ENCODE measurements around the gene NUP160. TPM values are rescaled to one million over a fixed set of nuclear protein-coding genes. Genes with fewer than 3 reads are reported as not detected.
"Not testable (repeated sequence)": the region's sequence is repeated elsewhere in the genome, so short reads cannot be mapped to it uniquely, and the experiment has no call there.

The NUP160 gene, protein sequence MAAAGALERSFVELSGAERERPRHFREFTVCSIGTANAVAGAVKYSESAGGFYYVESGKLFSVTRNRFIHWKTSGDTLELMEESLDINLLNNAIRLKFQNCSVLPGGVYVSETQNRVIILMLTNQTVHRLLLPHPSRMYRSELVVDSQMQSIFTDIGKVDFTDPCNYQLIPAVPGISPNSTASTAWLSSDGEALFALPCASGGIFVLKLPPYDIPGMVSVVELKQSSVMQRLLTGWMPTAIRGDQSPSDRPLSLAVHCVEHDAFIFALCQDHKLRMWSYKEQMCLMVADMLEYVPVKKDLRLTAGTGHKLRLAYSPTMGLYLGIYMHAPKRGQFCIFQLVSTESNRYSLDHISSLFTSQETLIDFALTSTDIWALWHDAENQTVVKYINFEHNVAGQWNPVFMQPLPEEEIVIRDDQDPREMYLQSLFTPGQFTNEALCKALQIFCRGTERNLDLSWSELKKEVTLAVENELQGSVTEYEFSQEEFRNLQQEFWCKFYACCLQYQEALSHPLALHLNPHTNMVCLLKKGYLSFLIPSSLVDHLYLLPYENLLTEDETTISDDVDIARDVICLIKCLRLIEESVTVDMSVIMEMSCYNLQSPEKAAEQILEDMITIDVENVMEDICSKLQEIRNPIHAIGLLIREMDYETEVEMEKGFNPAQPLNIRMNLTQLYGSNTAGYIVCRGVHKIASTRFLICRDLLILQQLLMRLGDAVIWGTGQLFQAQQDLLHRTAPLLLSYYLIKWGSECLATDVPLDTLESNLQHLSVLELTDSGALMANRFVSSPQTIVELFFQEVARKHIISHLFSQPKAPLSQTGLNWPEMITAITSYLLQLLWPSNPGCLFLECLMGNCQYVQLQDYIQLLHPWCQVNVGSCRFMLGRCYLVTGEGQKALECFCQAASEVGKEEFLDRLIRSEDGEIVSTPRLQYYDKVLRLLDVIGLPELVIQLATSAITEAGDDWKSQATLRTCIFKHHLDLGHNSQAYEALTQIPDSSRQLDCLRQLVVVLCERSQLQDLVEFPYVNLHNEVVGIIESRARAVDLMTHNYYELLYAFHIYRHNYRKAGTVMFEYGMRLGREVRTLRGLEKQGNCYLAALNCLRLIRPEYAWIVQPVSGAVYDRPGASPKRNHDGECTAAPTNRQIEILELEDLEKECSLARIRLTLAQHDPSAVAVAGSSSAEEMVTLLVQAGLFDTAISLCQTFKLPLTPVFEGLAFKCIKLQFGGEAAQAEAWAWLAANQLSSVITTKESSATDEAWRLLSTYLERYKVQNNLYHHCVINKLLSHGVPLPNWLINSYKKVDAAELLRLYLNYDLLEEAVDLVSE (N-terminal part only)
- polyA plus RNA-seq, result 10 to 100 TPM; 10.0 to 15.3 (median 13.3) TPM

DNA sequence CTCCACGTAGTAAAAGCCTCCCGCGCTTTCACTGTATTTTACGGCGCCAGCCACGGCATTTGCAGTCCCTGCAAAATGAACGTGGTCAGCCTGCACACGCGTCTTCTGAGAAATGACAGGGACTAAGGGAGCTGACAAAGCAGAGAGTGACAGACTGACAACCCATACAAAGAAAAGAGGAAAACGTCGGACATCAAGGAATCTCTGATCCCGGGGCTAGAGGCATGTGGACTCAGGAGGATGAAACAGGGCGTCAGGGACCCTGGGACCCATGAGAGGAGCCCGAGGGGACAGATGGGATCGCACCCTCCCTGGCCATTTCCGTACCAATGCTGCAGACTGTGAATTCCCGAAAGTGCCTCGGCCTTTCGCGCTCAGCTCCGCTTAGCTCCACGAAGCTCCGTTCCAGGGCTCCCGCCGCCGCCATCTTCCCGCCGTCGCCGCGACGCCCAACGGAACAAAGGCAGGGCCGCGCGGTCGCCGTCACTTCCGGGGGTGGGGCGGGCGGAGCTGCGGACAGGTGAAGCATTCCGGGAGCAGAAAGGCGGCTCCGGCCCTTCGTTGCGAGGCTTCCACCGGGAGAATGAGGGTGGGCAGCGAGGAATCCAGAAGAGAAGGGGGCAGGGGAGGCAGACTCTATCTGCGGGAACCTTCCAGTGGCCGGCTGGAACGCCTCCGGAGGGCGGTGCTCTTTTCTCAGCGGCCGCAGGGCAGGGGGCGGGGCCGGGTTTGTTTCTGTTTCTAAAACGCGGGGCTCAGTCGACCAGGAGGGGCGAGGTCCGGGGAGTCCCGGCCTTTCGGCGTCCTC lies at the start of gene NUP160:
NUP160 (minus strand) TSS at position 459 of the 808 bp plus-strand sequence; CDS start at position 427, 32 bp downstream.
- H3K27ac ChIP-seq (ENCODE audit: low read depth, low read length), result no peak within 1 kb of the TSS
- 0 to 1% (median 0%) methylated on average over 60 to 66 of the region's 66 CpGs for WGBS, 3 donors

DNA sequence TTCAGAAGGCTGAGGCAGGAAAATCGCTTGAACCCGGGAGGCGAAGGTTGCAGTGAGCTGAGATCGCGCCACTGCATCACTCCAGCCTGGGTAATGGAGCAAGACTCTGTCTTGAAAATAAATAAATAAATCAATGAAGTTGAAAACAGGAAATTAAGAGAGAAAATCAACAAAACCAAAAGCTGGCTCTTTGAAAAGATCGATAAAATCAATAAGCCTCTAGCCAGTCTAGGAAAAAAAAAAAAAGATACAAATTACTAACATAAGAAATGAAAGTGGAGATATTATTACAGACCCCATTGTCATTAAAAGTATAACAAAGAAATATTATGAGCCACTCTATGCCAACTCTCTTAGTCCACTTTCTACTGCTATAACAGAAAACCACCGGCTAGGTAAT lies 48.0 kb upstream of the NUP160 start:
- 95 to 96% (median 95%) methylated on average over 7 of the region's 7 CpGs for WGBS, 3 donors
- no peak overlapping the region for H3K27ac ChIP-seq (ENCODE audit: low read depth, low read length)

DNA sequence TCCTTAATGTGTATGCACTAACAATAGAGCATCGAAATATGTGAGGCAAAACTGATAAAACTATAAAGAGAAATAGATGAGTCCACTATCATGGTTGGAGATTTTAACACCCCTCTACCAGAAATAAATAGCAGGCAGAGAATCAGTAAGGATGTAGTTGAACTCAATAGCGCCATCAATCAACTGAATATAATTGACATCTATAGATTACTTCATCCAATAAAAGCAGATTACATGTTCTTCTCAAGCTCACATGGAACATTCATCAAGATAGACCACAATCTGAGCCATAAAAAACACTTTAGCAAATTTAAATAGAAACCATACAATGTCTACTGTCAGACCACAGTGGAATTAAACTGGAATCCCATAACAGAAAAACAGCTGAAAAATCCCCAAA lies 46.9 kb upstream of the NUP160 start:
- 91 to 98% (median 95%) methylated on average over 2 of the region's 2 CpGs for WGBS, 3 donors
- H3K27ac ChIP-seq (ENCODE audit: low read depth, low read length), result no peak overlapping the region

DNA sequence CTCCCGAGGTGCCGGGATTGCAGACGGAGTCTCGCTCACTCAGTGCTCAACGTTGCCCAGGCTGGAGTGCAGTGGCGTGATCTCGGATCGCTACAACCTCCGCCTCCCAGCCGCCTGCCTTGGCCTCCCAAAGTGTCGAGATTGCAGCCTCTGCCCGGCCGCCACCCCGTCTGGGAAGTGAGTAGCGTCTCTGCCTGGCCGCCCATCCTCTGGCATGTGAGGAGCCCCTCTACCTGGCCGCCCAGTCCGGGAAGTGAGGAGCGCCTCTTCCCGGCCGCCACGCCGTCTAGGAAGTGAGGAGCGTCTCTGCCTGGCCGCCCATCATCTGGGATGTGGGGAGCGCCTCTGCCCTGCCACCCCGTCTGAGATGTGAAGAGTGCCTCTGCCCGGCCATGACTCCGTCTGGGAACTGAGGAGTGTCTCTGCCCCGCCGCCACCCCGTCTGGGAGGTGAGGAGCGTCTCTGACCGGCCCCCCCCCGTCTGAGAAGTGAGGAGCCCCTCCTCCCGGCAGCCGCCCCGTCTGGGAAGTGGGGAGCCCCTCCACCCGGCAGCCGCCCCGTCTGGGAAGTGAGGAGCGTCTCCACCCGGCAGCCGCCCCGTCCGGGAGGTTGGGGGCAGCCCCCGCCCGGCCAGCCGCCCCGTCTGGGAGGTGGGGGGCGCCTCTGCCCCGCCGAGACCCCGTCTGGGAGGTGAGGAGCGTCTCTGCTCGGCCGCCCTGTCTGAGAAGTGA lies 44.6 kb upstream of the NUP160 start:
- WGBS, 3 donors, result 92 to 95% (median 94%) methylated on average over 41 to 55 of the region's 57 CpGs
- not testable (repeated sequence) for H3K27ac ChIP-seq (ENCODE audit: low read depth, low read length)

DNA sequence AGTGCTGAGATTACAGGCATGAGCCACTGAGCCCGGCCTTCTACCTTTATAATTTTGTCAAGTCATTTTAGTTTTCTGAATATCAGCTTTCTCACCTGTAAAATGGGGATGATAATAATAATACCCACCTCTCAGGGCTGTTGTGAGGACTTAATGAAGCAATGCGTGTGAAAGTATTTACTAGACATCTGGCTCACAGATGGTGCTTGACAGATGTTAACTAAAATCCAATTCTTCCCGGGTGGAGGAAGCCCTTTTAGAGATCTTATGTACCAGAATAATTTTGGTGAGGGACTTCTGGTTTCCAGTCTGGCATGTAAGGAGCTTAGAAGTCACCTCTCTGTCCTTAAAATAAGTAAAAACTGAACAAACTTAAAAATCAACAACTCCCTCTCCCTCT lies 43.7 kb upstream of the NUP160 start:
- H3K27ac ChIP-seq (ENCODE audit: low read depth, low read length), result no peak overlapping the region
- 73 to 85% (median 84%) methylated on average over 3 of the region's 3 CpGs for WGBS, 3 donors

DNA sequence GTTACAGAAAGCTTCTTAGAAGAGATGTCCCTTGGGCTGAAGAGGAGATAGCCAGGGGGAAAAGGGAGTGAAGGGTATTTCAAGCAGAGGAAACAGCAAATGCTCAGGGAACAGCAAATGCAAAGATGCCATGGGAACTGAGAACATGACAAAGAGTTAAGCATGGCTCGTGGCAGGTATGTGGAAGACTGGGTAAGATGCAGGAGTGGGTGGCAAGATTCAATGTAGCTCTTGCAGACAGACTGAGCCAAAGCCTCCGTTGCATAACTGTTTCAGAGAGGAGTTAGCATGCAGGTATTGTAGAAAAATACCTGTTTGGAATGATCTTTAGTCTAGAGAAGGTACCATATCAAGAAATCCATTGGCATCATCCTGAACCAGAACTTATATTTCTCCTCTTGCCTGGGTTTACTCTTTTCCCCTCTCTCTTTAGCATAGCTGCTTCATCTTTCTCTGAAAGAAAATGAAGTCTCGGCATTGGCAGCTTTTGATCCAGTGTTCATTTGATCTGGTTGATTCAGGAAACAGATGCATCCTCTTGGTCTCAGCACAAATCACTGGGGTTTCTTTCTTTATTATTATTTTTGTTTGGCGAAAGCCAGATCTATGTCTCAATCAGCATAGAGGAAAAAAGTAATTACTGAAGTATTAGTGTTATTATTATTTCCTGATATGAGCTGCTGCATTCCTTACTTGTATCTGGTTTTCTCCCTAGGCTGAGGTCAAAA lies 41.7 kb upstream of the NUP160 start:
- WGBS, 3 donors, result 37 to 64% (median 44%) methylated on average over 4 of the region's 4 CpGs

DNA sequence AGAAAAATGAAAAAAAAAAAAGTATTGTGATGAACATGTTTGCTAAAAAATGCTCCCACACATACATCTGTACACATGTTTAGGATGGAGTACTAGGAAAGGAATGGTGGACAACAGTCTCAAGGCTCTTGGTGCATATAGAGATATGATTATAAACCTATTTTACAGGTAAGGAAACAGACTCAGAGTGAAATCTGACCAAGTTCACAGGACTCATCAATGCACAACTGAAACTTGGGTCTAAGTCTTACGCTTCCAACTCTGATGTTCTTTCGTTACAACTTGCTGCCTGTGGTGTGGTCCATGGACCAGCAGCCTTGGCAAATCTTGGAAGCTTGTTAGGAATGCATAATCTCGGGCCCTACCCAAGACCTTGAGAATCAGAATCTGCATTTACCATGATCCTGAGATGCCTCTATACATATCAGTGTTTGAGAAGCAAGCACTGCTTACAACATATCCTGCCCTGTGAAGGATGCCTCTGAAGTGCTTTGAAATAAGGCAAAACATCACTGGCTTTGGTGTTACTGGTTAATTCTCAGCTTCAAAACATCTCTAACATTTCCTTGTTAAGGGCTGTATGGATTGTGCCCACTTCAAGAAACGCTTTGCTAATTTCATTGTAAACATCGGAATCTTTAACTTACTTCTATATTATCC lies 39.9 kb upstream of the NUP160 start:
- 88 to 94% (median 90%) methylated on average over 5 of the region's 5 CpGs for WGBS, 3 donors
- H3K27ac ChIP-seq (ENCODE audit: low read depth, low read length), result no peak overlapping the region

More for the DNA sequence above, 41.7 kb upstream of the NUP160 start:
- H3K27ac ChIP-seq (ENCODE audit: low read depth, low read length), result no peak overlapping the region

DNA sequence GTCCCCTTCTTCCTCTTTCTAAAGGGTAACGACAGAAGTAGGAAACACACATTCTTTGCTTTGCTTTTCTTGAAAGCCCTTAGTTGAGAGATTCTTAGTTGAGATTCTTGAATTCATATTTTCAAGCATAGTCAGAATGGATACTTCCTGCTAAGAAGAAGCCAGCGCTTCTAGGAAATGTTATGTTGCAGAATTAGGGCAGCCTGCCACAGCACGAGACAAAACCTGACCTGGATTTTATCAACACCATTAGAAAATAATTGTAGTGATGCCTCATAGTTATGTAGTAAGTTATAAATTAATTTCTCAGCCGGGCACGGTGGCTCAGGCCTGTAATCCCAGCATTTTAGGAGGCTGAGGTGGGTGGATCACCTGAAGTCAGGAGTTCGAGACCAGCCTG lies 37.9 kb upstream of the NUP160 start:
- no peak overlapping the region for H3K27ac ChIP-seq (ENCODE audit: low read depth, low read length)

DNA sequence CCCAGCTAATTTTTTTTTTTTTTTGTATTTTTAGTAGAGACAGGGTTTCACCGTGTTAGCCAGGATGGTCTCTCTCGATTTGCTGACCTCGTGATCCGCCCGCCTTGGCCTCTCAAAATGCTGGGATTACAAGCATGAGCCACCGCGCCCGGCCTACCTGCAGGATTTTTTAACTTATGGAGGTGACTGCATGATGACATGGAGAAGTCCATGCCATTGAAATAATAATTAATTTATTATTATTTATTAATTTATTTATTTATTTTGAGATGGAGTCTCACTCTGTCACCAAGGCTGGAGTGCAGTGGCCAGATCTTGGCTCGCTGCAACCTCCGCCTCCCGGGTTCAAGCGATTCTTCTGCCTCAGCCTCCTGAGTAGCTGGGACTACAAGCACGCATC lies 34.3 kb upstream of the NUP160 start:
- H3K27ac ChIP-seq (ENCODE audit: low read depth, low read length), result not testable (repeated sequence)
- 95 to 98% (median 98%) methylated on average over 13 of the region's 13 CpGs for WGBS, 3 donors

More for the DNA sequence above, 37.9 kb upstream of the NUP160 start:
- 27 to 60% (median 29%) methylated on average over 6 of the region's 6 CpGs for WGBS, 3 donors

DNA sequence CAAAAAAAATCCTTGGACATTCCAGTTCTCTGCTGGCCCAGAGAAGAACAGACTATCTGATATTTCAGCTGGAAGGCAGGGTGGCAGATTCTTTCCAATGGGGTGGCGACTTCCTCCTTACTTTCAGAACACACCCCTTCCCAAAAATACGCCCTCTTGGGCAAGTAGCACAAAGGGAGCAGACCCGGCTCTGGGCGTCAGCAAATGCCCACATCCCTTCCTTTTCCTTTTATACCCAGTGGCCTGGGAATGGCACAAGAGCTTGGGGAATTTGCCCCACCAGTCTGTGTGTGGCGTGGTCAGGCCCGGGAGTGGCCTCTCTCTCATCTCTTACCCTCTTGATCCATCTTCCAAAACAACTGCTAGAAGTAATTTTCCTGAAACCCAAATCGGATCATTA lies 33.0 kb upstream of the NUP160 start:
- H3K27ac ChIP-seq (ENCODE audit: low read depth, low read length), result no peak overlapping the region
- WGBS, 3 donors, result 59 to 89% (median 59%) methylated on average over 7 of the region's 7 CpGs

DNA sequence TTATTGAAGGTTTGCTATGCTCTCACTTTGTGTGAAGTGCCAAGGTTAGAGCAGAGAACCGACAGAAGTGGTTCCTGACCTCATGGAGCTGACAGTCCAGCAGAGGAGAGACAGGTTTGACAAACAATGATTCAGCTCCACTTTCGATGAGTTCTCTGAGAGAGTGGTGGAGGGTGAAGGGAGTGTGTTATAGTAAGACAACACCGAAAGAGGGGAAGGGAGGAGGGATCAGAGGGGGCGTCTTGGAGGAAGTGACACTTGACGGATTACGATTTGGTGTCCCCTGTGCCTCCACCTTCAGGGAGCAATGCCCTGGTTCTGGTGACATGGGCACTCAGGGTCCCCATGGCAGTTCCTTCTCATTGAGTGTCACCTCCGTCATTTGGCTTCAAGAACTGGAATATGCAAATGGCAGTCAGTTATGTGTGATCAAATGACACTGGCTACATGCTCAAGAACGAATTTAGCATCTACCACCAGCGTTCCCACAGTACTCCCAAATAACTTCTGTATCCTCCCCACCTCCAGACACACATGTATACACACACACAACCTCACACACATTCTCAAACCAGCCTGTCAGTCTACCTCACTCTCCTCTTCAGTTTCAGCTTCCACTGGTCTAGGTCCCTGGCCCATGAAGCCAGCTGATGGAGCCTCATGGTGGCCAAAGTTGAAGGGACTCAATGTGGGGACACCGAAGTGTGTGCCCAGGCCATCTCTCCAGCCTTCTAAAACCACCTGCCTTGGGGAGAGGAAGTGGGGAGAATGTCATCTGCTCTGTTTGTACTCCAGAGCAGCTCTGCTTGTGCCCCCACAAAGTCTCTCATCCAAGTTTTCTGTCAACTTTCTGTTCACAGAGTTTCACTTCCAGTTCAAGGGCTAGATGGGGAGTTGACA lies 31.4 kb upstream of the NUP160 start:
- 76 to 83% (median 82%) methylated on average over 10 of the region's 10 CpGs for WGBS, 3 donors
- H3K27ac ChIP-seq (ENCODE audit: low read depth, low read length), result no peak overlapping the region

DNA sequence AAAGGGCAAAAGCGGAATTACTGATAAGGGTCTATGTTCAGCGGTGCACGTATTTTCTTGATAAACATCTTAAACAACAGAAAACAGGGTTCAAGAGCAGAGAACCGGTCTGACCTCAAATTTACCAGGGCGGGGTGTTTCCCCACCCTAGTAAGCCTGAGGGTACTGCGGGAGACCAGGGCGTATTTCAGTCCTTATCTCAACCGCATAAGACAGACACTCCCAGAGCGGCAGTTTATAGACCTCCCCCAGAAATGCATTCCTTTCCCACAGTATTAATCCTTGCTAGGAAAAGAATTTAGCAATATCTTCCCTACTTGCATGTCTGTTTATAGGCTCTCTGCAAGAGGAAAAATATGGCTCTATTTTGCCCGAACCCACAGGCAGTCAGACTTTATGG lies 27.7 kb upstream of the NUP160 start:
- WGBS, 3 donors, result 89 to 92% (median 91%) methylated on average over 10 of the region's 10 CpGs

DNA sequence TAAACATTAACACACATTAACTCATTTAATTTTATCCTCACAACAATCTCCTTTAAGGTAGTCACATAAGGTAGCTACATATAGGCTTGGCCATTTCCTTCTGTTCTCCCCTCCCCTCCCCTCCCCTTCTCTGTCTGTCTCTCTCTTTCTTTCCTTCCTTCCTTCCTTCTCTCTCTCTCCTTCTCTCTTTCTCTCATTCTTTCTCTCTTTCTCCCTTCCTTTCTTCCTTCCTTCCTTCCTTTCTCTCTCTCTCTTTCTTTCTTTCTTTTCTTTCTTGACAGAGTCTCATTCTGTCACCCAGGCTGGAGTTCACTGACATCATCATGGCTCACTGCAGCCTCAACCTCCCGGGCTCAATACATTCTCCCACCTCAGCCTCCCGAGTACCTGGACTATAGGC lies 22.3 kb upstream of the NUP160 start:
- WGBS, 3 donors, result 85 to 94% (median 93%) methylated on average over 2 of the region's 2 CpGs
- no peak overlapping the region for H3K27ac ChIP-seq (ENCODE audit: low read depth, low read length)

More for the DNA sequence above, 27.7 kb upstream of the NUP160 start:
- not testable (repeated sequence) for H3K27ac ChIP-seq (ENCODE audit: low read depth, low read length)

DNA sequence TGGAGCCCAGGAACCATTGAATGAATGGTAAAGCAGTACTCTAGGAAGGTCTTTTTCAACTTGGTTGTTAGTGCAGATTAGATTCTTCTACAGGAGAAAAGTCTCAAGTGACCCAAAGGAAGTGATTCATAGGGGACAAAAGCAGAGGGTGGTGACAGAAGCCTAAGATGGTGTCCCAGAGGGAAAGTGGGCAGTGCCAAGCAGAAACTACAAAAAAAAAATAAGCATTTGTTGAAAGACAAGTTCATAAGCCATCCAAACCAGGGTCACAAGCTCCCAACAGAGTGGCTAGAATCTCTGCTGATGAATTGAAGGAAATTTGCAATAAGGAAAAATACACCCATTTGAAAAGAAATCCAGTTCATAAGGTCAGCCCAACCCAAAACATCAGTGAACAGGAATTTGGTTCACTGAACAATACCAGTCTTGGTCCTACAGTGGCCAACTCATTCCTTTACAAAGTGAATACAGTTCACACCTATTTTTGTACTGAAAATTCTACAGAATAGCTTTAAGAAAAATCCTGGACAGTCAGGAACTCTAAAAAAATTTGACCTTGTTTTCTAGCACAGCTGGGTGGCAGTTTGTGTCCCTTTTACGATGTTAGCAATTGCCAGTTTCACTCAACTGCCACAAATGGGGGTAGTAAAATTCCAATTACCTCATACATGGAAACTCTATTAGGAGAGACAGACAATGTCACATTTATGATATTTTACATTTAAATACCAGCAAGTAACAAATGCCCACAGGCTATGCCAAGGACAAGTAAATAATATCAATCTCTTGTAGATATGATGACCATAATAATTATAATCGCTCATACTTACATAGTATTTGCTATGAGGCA lies 21.6 kb upstream of the NUP160 start:
- WGBS, 3 donors, result 22 to 80% (median 70%) methylated on average over 2 of the region's 2 CpGs
- no peak overlapping the region for H3K27ac ChIP-seq (ENCODE audit: low read depth, low read length)
